ENCODE measurements around the gene GGN. TPM values are rescaled to one million over a fixed set of nuclear protein-coding genes. Genes with fewer than 3 reads are reported as not detected.

GGN gene
- total RNA-seq, 1 donor from 2014 or later: not detected

GRCh38 chr19:38383743-38384142, 4.1 kb downstream of the GGN start:
- H3K36me3 ChIP-seq: peaks cover 0 to 53% of the 10 kb centered on the region in 2 donors
- H3K27me3 ChIP-seq: no peaks in the 10 kb centered on the region
- no peak overlapping the region for H3K27ac ChIP-seq
- no peaks in the 10 kb centered on the region for H3K9me3 ChIP-seq
- H3K4me3 ChIP-seq: no peak overlapping the region
- H3K4me1 ChIP-seq: peaks cover 30% of the 10 kb centered on the region
- no peak for TF ChIP-seq POLR2A (IDR thresholded peaks at IDR 0.05)
- no peak for TF ChIP-seq POLR2AphosphoS5 (IDR thresholded peaks at IDR 0.05; ENCODE audit: insufficient read depth in 1 of 2, low read depth in 1 of 2)
- no peak for TF ChIP-seq CTCF (IDR thresholded peaks at IDR 0.05)
- no peak for DNase-seq (ENCODE audit: extremely low spot score in 2 of 2)
- intact Hi-C loops (cut with DNase I): no loop called here

GRCh38 chr19:38383184-38383583, 4.7 kb downstream of the GGN start:
- Histone ChIP-seq H3K4me3 (no peak overlapping the region), H3K9me3 (no peaks in the 10 kb centered on the region), H3K36me3 (peaks cover 0 to 54% of the 10 kb centered on the region in 2 donors), H3K27me3 (no peaks in the 10 kb centered on the region), H3K4me1 (peaks cover 24% of the 10 kb centered on the region), H3K27ac (no peak overlapping the region)
- DNase-seq (ENCODE audit: extremely low spot score in 2 of 2): no peak
- no peak for TF ChIP-seq CTCF (IDR thresholded peaks at IDR 0.05)
- no peak for TF ChIP-seq POLR2AphosphoS5 (IDR thresholded peaks at IDR 0.05; ENCODE audit: insufficient read depth in 1 of 2, low read depth in 1 of 2)
- no peak for TF ChIP-seq POLR2A (IDR thresholded peaks at IDR 0.05)
- intact Hi-C loops (cut with DNase I): no loop called here

- Histone ChIP-seq H3K4me3 (no peak overlapping the region), H3K27me3 (no peaks in the 10 kb centered on the region), H3K9me3 (no peaks in the 10 kb centered on the region), H3K36me3 (peaks cover 0 to 65% of the 10 kb centered on the region in 2 donors), H3K27ac (no peak overlapping the region), H3K4me1 (peaks cover 21% of the 10 kb centered on the region)
- intact Hi-C loops (cut with DNase I): no loop called here
- TF ChIP-seq POLR2A (IDR thresholded peaks at IDR 0.05): no peak
- no peak for TF ChIP-seq POLR2AphosphoS5 (IDR thresholded peaks at IDR 0.05; ENCODE audit: insufficient read depth in 1 of 2, low read depth in 1 of 2)
- TF ChIP-seq CTCF (IDR thresholded peaks at IDR 0.05): no peak
- DNase-seq (ENCODE audit: extremely low spot score in 2 of 2): no peak
Observed at GRCh38 chr19:38381138-38381537, 6.7 kb downstream of the GGN start.

GRCh38 chr19:38378866-38379265, 9.0 kb downstream of the GGN start:
- peaks cover 0 to 59% of the 10 kb centered on the region in 2 donors for H3K36me3 ChIP-seq
- peaks cover 29% of the 10 kb centered on the region for H3K4me1 ChIP-seq
- H3K27me3 ChIP-seq: no peaks in the 10 kb centered on the region
- no peak overlapping the region for H3K27ac ChIP-seq
- no peak overlapping the region for H3K4me3 ChIP-seq
- no peak for DNase-seq (ENCODE audit: extremely low spot score in 2 of 2)
- TF ChIP-seq CTCF (IDR thresholded peaks at IDR 0.05) (no peak), POLR2A (IDR thresholded peaks at IDR 0.05) (no peak), POLR2AphosphoS5 (IDR thresholded peaks at IDR 0.05; ENCODE audit: insufficient read depth in 1 of 2, low read depth in 1 of 2) (no peak)
- intact Hi-C loops (cut with DNase I): no loop called here
- no peaks in the 10 kb centered on the region for H3K9me3 ChIP-seq

- Histone ChIP-seq H3K36me3 (peaks cover 0 to 41% of the 10 kb centered on the region in 2 donors), H3K4me1 (peaks cover 29% of the 10 kb centered on the region), H3K27me3 (no peaks in the 10 kb centered on the region), H3K9me3 (no peaks in the 10 kb centered on the region), H3K4me3 (no peak overlapping the region), H3K27ac (no peak overlapping the region)
- intact Hi-C loops (cut with DNase I): no loop called here
- TF ChIP-seq POLR2AphosphoS5 (IDR thresholded peaks at IDR 0.05; ENCODE audit: insufficient read depth in 1 of 2, low read depth in 1 of 2) (no peak), CTCF (IDR thresholded peaks at IDR 0.05) (no peak), POLR2A (IDR thresholded peaks at IDR 0.05) (no peak)
- no peak for DNase-seq (ENCODE audit: extremely low spot score in 2 of 2)
Observed at GRCh38 chr19:38377052-38377451, 10.8 kb downstream of the GGN start.

Measured in vagina (tissue), 2 donors.